Measurements from ENCODE around the gene KCNJ12. TPM values are rescaled to one million over a fixed set of nuclear protein-coding genes. Genes with fewer than 3 reads are reported as not detected.
"Not testable (repeated sequence)": the region's sequence is repeated elsewhere in the genome, so short reads cannot be mapped to it uniquely, and the experiment has no call there.

KCNJ12 gene
- 1 to 10 TPM; 3.4 to 6.6 TPM for total RNA-seq
- 1 to 10 TPM in 1 of 2 donors, under 1 TPM in 1; 0.67 to 1.6 TPM for polyA plus RNA-seq
- long read RNA-seq, donor 1, full-length matches to known transcripts, result 2 of 2 reads
- long read RNA-seq, donor 1, partial matches to known transcripts, result 0 of 2 reads
- long read RNA-seq, donor 1, other reads (novel, unspliced or antisense), result 0 of 2 reads
- long read RNA-seq, donor 2, result 0 reads
- long read RNA-seq, donor 3, full-length matches to known transcripts, result 1 of 1 reads
- long read RNA-seq, donor 3, partial matches to known transcripts, result 0 of 1 reads
- long read RNA-seq, donor 3, other reads (novel, unspliced or antisense), result 0 of 1 reads
- long read RNA-seq, donor 4, full-length matches to known transcripts, result 1 of 1 reads
- long read RNA-seq, donor 4, partial matches to known transcripts, result 0 of 1 reads
- long read RNA-seq, donor 4, other reads (novel, unspliced or antisense), result 0 of 1 reads
- long read RNA-seq, donor 5, result 0 reads

DNA sequence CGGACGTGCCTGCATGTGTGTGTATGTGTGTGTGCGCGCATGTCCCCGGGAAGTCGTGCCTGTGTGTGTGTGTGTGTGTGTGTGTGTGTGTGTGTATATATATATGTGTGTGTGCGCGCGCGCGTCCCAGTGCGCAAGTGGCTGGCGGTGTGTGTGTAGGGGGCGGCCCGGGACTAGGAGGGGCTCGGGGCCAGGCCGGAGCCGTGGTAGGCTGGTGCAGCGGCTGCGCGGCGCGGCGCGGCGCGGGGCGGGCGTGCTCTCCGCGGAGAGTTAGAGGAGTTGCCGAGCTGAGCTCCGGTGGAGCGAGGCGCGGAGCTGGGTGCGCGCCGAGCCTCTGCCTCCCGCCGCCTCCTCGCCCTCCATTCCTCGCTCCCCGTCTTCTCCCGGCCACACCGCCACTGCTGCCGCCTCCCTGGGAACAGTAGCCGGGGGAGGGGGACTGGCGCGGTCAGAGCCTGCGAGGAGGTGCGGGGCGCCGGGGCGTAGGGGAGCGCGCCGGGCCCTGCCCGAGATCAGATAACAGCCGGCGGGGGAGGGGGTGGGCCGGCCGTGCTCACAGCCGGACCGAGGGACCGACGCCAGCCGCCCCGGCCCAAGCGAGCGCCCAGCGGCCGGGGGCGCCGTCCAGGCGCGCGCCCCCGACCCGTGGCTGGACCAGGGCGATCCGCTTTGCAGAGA, at the start of gene KCNJ12:
KCNJ12 (plus strand) TSS at position 277 of the 678 bp plus-strand sequence. CDS start 38,986 bp downstream, outside the sequence.
- H3K9ac ChIP-seq (ENCODE audit: insufficient read depth in 1 of 2, low read length in 2 of 2), result no peak within 1 kb of the TSS
- H3K27ac ChIP-seq (ENCODE audit: low read depth in 1 of 2, low read length in 1 of 2), result no peak within 1 kb of the TSS
- peak within 1 kb of the TSS; percentile 14 for H3K4me3 ChIP-seq
- no peak for ATAC-seq (ENCODE audit: insufficient read depth, low FRiP score)
- peaks cover 0 to 38% (median 15%) of the 10 kb centered on the region in 5 donors for H3K4me1 ChIP-seq (ENCODE audit: control insufficient read depth in 5 of 5, insufficient read depth in 5 of 5, low read length in 5 of 5)
- peaks cover 0 to 10% (median 0%) of the 10 kb centered on the region in 3 donors for H3K27me3 ChIP-seq (ENCODE audit: control insufficient read depth in 3 of 3, insufficient read depth in 3 of 3, low read length in 2 of 3)
- TF ChIP-seq CTCF (IDR thresholded peaks at IDR 0.05; ENCODE audit: control extremely low read depth, extremely low read depth), result no peak
- DNase-seq, result peak; percentile 73 to 80 (median 76)
- no peaks in the 10 kb centered on the region for H3K36me3 ChIP-seq (ENCODE audit: control insufficient read depth in 4 of 4, insufficient read depth in 4 of 4, low read length in 4 of 4)
- WGBS, 2 donors, result 2 to 5% methylated on average over 50 to 82 of the region's 82 CpGs
- H3K9me3 ChIP-seq (ENCODE audit: control insufficient read depth in 4 of 4, insufficient read depth in 3 of 4, low read length in 3 of 4), result no peaks in the 10 kb centered on the region

DNA sequence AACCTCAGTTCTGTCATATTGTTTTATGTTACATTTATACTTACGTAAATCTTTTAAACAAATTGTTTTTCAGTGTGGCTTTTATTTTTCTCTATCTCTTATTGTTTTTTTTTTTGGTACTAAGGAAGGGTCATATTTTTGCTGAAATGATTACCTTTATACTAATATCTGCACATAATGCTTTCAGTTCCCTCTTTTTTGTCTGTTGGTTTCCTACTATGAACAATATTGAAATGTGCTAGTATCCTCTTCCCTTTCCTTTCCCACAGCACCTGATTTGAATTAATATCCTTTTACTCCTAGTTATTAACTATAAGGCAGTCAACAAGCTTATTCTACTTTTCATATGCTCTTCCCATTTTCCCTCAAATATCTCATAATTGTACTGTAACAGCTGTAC, 48.2 kb upstream of the KCNJ12 start:
- not testable (repeated sequence) for DNase-seq; H3K36me3 ChIP-seq (ENCODE audit: control insufficient read depth in 4 of 4, insufficient read depth in 4 of 4, low read length in 4 of 4); H3K27ac ChIP-seq (ENCODE audit: low read depth in 1 of 2, low read length in 1 of 2); ATAC-seq (ENCODE audit: insufficient read depth, low FRiP score); H3K4me3 ChIP-seq; H3K27me3 ChIP-seq (ENCODE audit: control insufficient read depth in 3 of 3, insufficient read depth in 3 of 3, low read length in 2 of 3); H3K4me1 ChIP-seq (ENCODE audit: control insufficient read depth in 5 of 5, insufficient read depth in 5 of 5, low read length in 5 of 5); H3K9me3 ChIP-seq (ENCODE audit: control insufficient read depth in 4 of 4, insufficient read depth in 3 of 4, low read length in 3 of 4); H3K9ac ChIP-seq (ENCODE audit: insufficient read depth in 1 of 2, low read length in 2 of 2)
- 76 to 93% methylated on average over 1 of the region's 1 CpG for WGBS, 2 donors

DNA sequence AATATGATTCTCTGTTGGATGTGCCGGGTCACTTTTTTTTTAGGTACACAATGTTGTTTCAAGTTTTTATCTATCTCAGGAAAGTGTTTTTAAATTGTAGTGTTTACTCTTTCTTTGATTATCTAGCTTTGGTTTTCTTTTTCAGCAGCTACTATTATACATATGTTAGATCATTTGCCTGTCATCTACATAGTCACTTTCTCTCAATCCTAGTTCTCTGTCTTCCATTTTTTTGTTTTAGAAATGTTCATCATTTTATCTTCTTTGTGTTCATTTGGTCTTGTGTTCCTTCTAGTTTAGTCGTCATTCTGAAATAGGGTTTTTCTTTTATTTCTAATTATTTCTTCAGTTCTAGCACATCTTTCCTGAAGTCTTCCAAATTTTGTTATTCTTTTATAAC, 47.4 kb upstream of the KCNJ12 start:
- not testable (repeated sequence) for DNase-seq

DNA sequence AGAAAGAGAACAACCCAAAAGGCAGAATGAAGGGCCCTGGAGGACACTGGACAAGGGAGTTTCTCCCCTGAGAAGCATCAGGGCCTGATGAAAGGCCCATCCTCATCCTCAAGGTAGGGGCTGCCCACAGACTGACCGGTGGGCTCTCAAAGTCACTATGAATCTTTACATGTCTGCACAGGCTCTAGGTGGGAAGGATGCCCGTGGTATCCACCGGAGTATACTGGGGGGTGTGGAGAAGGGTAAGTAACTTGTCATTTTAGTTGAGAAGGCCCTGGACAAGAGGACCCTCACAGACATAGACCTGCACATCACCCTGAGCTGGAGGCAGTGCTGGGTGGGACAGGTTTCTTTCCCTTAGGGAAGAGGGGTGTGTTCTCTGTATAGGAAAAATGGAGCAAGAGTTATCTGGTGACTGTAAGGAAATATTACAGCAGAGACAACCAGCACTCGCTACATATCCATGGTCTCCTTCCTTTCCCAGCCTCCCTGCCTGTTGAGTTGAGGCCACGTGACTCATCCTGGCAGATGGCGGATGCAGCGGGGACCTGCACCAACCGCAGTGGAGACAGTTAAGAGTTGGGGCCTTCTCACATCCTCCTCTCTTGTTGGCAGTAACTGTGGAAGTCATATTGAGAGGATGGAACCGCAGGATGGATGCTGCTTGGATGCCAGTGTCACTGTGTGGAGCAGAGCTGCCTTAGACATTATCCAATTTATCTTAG, 45.6 kb upstream of the KCNJ12 start:
- Histone ChIP-seq H3K27me3 (ENCODE audit: control insufficient read depth in 3 of 3, insufficient read depth in 3 of 3, low read length in 2 of 3) (no peaks in the 10 kb centered on the region), H3K4me3 (no peak overlapping the region), H3K9me3 (ENCODE audit: control insufficient read depth in 4 of 4, insufficient read depth in 3 of 4, low read length in 3 of 4) (peaks cover 0 to 5% (median 0%) of the 10 kb centered on the region in 4 donors), H3K9ac (ENCODE audit: insufficient read depth in 1 of 2, low read length in 2 of 2) (no peak overlapping the region), H3K4me1 (ENCODE audit: control insufficient read depth in 5 of 5, insufficient read depth in 5 of 5, low read length in 5 of 5) (no peaks in the 10 kb centered on the region), H3K36me3 (ENCODE audit: control insufficient read depth in 4 of 4, insufficient read depth in 4 of 4, low read length in 4 of 4) (no peaks in the 10 kb centered on the region), H3K27ac (ENCODE audit: low read depth in 1 of 2, low read length in 1 of 2) (no peak overlapping the region)
- WGBS, 2 donors, result 79 to 85% methylated on average over 9 of the region's 9 CpGs
- ATAC-seq (ENCODE audit: insufficient read depth, low FRiP score) (no peak), DNase-seq (no peak)
- TF ChIP-seq CTCF (IDR thresholded peaks at IDR 0.05; ENCODE audit: control extremely low read depth, extremely low read depth), result no peak

More for the DNA sequence above, 47.4 kb upstream of the KCNJ12 start:
- not testable (repeated sequence) for H3K9me3 ChIP-seq (ENCODE audit: control insufficient read depth in 4 of 4, insufficient read depth in 3 of 4, low read length in 3 of 4); H3K27me3 ChIP-seq (ENCODE audit: control insufficient read depth in 3 of 3, insufficient read depth in 3 of 3, low read length in 2 of 3); H3K4me3 ChIP-seq; H3K27ac ChIP-seq (ENCODE audit: low read depth in 1 of 2, low read length in 1 of 2); H3K9ac ChIP-seq (ENCODE audit: insufficient read depth in 1 of 2, low read length in 2 of 2); H3K36me3 ChIP-seq (ENCODE audit: control insufficient read depth in 4 of 4, insufficient read depth in 4 of 4, low read length in 4 of 4); ATAC-seq (ENCODE audit: insufficient read depth, low FRiP score); H3K4me1 ChIP-seq (ENCODE audit: control insufficient read depth in 5 of 5, insufficient read depth in 5 of 5, low read length in 5 of 5)
- WGBS, 2 donors, result 65 to 69% methylated on average over 2 of the region's 2 CpGs

- not testable (repeated sequence) for H3K4me1 ChIP-seq (ENCODE audit: control insufficient read depth in 5 of 5, insufficient read depth in 5 of 5, low read length in 5 of 5); H3K9ac ChIP-seq (ENCODE audit: insufficient read depth in 1 of 2, low read length in 2 of 2); H3K9me3 ChIP-seq (ENCODE audit: control insufficient read depth in 4 of 4, insufficient read depth in 3 of 4, low read length in 3 of 4); H3K36me3 ChIP-seq (ENCODE audit: control insufficient read depth in 4 of 4, insufficient read depth in 4 of 4, low read length in 4 of 4); H3K27me3 ChIP-seq (ENCODE audit: control insufficient read depth in 3 of 3, insufficient read depth in 3 of 3, low read length in 2 of 3); DNase-seq; ATAC-seq (ENCODE audit: insufficient read depth, low FRiP score); H3K27ac ChIP-seq (ENCODE audit: low read depth in 1 of 2, low read length in 1 of 2); H3K4me3 ChIP-seq
- WGBS, 2 donors, result 77 to 83% methylated on average over 4 of the region's 4 CpGs
Measured at GRCh38 chr17:21336541-21337294, 39.4 kb upstream of the KCNJ12 start.
